Measurements from ENCODE around the gene CLIC4. TPM values are rescaled to one million over a fixed set of nuclear protein-coding genes. Genes with fewer than 3 reads are reported as not detected.

The CLIC4 gene
- total RNA-seq, 2 donors from 2014 or later = 58.1 to 78.8 TPM

DNA sequence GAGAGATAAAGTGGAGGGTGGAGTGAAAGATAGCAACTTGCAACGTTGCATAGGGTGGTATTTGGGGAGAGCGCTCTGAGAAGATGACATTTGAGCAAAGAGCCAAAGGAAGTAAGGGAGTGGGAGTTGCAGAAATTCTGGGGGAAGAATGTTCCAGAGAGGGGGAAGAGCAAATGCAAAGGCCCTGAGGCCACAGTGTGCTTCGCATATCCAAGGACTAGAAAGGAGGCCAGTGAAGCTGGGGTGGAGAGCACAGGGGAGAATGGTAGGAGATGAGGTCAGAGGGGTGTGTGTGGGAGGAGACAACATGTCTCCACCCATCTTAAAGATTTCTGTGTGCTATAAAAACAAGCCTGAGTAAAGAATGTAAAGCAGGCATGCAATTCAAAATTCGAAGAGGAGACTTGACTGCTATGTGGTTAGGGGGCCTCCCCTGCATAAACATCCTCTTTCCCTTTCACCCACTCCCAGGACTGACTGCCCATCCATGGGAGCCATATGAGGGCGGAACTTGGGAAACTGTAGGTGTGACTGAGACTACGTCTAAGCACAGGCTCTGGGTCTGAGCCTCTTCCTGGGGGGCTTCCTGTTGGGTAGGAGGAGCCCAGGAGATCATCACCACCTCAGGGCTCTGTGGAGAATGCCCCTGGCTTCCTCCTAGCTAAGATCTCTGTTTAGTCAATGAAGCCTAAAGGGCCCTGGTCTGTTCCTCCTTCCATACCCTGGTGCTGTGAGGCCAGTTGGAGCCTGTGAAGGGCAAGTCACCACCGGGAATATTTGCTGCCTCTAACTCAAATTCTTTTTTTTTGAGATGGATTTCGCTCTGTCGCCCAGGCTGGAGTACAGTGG lies 2.9 kb upstream of the CLIC4 start:
- H3K9me3 ChIP-seq = no peaks in the 10 kb centered on the region
- no peaks in the 10 kb centered on the region for H3K36me3 ChIP-seq (replicated peaks in 1 of 2; ENCODE audit: insufficient read depth in 1 of 2, low read depth in 2 of 2)
- ATAC-seq (no peak), DNase-seq (no peak)
- intact Hi-C loops (cut with DNase I) = no loop called here
- peaks cover 13% of the 10 kb centered on the region for H3K4me1 ChIP-seq
- H3K27me3 ChIP-seq = no peaks in the 10 kb centered on the region
- no peak for TF ChIP-seq POLR2A (IDR thresholded peaks at IDR 0.05)
- TF ChIP-seq, protein P1, sequence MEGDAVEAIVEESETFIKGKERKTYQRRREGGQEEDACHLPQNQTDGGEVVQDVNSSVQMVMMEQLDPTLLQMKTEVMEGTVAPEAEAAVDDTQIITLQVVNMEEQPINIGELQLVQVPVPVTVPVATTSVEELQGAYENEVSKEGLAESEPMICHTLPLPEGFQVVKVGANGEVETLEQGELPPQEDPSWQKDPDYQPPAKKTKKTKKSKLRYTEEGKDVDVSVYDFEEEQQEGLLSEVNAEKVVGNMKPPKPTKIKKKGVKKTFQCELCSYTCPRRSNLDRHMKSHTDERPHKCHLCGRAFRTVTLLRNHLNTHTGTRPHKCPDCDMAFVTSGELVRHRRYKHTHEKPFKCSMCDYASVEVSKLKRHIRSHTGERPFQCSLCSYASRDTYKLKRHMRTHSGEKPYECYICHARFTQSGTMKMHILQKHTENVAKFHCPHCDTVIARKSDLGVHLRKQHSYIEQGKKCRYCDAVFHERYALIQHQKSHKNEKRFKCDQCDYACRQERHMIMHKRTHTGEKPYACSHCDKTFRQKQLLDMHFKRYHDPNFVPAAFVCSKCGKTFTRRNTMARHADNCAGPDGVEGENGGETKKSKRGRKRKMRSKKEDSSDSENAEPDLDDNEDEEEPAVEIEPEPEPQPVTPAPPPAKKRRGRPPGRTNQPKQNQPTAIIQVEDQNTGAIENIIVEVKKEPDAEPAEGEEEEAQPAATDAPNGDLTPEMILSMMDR (IDR thresholded peaks at IDR 0.05) = no peak
- no peak overlapping the region for H3K4me3 ChIP-seq
- WGBS, 2 donors = 73 to 80% methylated on average over 8 to 9 of the region's 9 CpGs
- H3K27ac ChIP-seq = no peak overlapping the region

DNA sequence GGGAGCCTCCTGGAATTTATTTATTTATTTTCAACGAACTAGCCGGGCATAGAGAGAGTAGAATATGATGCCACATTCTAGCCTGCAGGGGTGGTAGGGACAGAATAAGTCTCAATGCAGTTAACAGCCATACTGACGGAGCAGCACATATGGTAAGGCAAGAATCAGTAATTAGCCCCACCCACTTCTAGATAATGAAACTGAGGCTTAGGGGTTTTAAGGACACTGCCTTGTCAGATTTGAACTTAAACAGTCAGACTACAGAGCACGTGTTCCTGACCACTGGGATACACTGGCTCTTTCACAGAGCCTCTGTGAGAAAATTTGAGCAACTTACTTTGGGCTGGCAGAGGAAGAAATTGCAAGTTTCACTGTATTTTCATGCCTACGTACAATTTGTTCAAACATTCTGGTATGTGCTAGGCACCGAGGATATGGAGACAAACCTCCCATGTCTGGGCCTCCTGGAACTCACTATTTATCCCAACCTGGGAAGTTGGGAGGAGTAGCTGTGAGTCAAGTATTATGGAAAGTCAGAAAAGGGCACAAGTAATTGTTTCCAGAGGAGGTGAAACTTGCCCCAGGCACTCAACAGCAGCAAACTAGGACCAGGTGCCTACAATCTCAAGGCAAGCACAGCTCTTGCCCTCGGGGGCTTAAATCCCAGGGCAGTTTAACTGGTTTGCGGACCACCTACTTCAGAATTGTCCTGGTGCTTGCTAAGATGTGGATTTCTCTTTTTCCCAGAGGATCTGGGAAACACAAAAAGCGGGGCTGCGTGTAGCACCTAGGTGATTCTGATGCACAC lies 1.6 kb upstream of the CLIC4 start:
- Histone ChIP-seq H3K27ac (peak overlapping the region in 1 of 4 donors; percentile 21), H3K9me3 (no peaks in the 10 kb centered on the region), H3K4me3 (no peak overlapping the region), H3K4me1 (peaks cover 13% of the 10 kb centered on the region), H3K36me3 (replicated peaks in 1 of 2; ENCODE audit: insufficient read depth in 1 of 2, low read depth in 2 of 2) (no peaks in the 10 kb centered on the region), H3K27me3 (no peaks in the 10 kb centered on the region)
- TF ChIP-seq POLR2A (IDR thresholded peaks at IDR 0.05) = no peak
- TF ChIP-seq, protein P1 (IDR thresholded peaks at IDR 0.05) = no peak
- DNase-seq (no peak), ATAC-seq (no peak)
- 65 to 73% methylated on average over 8 to 10 of the region's 10 CpGs for WGBS, 2 donors
- intact Hi-C loops (cut with DNase I) = no loop called here

DNA sequence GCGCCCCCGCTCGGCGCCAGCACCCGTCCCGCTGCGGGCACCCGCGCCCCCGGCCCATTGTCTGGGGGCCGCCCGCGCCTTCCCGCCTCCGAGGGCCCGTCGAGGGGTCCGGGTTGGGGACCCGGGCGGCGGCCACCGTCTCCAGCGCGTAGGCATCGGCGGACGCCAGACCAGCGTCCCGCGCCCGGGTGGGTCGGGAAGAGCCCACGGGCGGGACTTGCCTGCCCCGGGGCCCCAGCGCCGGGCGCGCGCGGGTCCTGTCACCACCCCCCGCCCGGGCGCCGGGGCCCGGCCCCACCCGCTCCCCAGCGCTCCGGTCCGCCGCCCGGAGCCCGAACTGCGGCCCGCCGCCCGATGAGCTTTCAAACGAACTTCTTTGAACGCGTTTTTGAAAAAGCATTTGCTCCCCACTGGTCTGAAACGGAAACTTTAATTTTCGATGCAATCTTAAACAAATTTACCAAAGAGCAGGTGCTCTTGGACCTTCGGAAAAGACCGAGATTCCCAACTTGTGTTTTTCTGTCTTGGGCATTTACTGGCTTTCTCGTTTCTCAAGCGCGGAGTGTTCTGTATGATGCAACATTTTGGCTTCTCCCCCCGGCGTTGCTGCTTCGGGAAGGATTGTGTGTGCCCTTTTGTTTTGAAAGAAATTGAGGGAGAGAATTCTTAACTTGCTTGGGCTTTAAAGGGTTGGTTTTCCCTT lies 615 bp downstream of the CLIC4 start:
- Histone ChIP-seq H3K9me3 (no peaks in the 10 kb centered on the region), H3K27ac (peak overlapping the region; percentile 83 to 96 (median 94)), H3K4me3 (peak overlapping the region; percentile 28 to 74), H3K27me3 (no peaks in the 10 kb centered on the region), H3K36me3 (replicated peaks in 1 of 2; ENCODE audit: insufficient read depth in 1 of 2, low read depth in 2 of 2) (no peaks in the 10 kb centered on the region), H3K4me1 (peaks cover 13% of the 10 kb centered on the region)
- peak in 2 of 3 donors; percentile 25 to 28 for TF ChIP-seq POLR2A (IDR thresholded peaks at IDR 0.05)
- TF ChIP-seq, protein P1 (IDR thresholded peaks at IDR 0.05) = no peak
- WGBS, 2 donors = 0% methylated on average over 13 to 31 of the region's 70 CpGs
- intact Hi-C loops (cut with DNase I) = no loop called here
- ATAC-seq (peak; percentile 28), DNase-seq (peak; percentile 60 to 75 (median 68))

DNA sequence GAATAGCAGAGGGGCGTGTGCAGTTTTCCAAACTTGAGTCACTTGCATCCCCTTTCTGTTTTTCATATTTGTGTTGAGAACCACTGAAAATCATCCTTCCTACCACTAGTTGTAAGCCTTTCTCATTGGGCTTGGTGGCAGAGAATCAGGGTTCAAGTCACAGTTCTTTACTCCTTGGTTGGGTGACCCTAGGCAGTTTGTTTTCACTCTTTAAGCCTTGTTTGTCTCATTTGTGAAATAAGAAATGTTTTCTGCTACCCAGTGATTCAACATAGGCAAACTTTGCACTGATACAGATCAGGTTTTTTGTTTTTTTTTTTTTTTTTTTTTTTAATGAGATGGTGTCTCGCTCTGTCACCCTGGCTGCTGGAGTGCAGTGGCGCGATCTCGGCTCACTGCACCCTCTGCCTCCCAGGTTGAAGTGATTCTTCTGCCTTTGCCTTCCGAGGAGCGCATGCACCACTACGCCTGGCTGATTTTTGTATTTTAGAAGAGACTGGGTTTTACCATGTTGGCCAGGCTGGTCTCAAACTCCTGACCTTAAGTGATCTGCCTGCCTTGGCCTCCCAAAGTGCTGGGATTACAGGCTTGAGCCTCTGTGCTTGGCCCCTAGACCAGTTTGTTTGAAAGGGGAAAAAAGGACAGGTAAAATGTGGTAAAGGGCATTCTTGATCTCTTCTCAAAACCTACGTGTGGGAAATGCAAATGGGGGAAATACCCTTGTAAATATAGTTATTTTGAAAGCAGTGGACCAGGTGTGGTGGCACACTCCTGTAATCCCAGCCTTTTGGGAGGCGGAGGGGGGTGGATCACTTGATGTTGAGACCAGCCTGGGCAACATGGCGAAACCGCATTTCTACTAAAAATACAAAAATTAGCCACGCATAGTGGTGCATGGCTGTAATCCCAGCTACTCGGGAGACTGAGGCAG lies 3.2 kb downstream of the CLIC4 start:
- Histone ChIP-seq H3K4me1 (peaks cover 25% of the 10 kb centered on the region), H3K27me3 (no peaks in the 10 kb centered on the region), H3K4me3 (no peak overlapping the region), H3K9me3 (no peaks in the 10 kb centered on the region), H3K36me3 (replicated peaks in 1 of 2; ENCODE audit: insufficient read depth in 1 of 2, low read depth in 2 of 2) (no peaks in the 10 kb centered on the region), H3K27ac (no peak overlapping the region)
- 91% methylated on average over 13 to 14 of the region's 14 CpGs for WGBS, 2 donors
- no peak for ATAC-seq
- TF ChIP-seq, protein P1 (IDR thresholded peaks at IDR 0.05) = no peak
- DNase-seq = no peak
- intact Hi-C loops (cut with DNase I) = no loop called here
